ENCODE results near the gene AFAP1L1. TPM values are rescaled to one million over a fixed set of nuclear protein-coding genes. Genes with fewer than 3 reads are reported as not detected.
"Not testable (repeated sequence)": the region's sequence is repeated elsewhere in the genome, so short reads cannot be mapped to it uniquely, and the experiment has no call there.

The AFAP1L1 gene
- total RNA-seq, 1 donor from 2014 or later, result 49.3 TPM

DNA sequence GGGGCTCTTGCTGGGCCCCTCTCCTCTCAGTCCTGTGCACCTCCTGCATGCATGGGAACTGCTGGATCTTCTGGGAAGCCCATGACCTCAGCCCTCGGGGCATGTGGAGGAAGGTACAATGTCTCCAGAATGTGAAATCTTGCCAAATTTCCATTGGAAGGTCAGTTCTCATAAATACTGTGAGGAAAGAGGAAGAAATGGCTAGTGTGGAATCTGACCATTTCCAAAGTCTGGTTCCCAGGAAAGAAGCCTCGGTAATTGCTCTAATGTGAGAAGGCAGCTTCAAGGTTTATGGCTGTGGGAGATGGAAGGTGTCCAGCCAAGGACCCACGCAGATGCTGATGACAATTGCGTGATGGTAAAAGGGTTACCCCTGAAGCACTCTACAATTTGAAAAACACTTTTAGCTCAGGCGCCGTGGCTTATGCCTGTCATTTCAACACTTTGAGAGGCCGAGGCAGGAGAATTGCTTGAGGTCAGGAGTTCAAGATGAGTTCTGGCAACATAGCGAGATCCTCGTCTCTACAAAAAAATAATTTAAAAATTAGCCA is 115.5 kb downstream of the AFAP1L1 start:
- no peak for DNase-seq (ENCODE audit: low spot score)

- DNase-seq (ENCODE audit: low spot score), result no peak
These were observed 116.3 kb downstream of the AFAP1L1 start for GRCh38 chr5:149387982-149388381.

DNA sequence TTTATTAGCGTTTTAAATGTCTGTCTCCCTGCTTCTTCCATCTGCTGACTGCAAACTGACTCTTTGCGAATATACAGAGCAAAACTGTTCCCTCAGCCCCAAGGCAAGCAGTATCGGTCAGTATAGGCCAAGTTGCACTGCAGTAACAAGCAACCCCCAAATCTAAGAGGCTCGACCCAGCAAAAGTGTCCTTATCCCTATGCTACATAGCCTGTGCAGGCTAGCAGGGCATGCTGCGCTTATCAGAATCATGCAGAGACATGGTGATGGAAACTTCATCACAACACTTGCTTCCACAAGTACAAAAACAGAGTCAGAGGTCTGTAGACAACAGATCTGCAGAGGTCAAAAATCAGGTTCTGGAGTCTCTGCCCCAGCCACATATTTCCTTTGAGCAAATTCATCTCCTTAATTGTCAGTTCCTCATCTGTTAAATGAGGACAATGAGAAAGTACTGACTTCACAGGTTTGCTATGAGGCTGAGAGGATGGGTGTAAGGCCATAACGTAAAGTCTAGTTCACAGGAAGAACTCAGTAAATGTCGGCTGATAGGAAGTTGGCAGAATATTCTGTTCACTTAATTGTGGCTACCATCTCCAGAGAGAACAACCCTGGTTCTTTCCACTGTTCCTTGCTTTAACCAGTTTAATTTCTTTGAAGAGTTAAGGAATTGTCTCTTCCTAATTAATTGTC is 117.0 kb downstream of the AFAP1L1 start:
- DNase-seq (ENCODE audit: low spot score), result no peak

GRCh38 chr5:149389552-149390495 is 118.2 kb downstream of the AFAP1L1 start:
- no peak for DNase-seq (ENCODE audit: low spot score)

GRCh38 chr5:149391076-149391475 is 119.4 kb downstream of the AFAP1L1 start:
- DNase-seq (ENCODE audit: low spot score), result not testable (repeated sequence)

Other genes starting within 250 kb of the AFAP1L1 start
- gene SH3TC2, start 208.8 kb upstream of the AFAP1L1 start, total RNA-seq, result 0.64 TPM
- gene ABLIM3, start 130.4 kb upstream of the AFAP1L1 start, total RNA-seq, result 190 TPM
- gene GRPEL2, start 73.6 kb downstream of the AFAP1L1 start, total RNA-seq, result 22.7 TPM
- gene PCYOX1L, start 86.2 kb downstream of the AFAP1L1 start, total RNA-seq, result 1.9 TPM
- gene IL17B, start 107.4 kb downstream of the AFAP1L1 start, total RNA-seq, result not detected